BLaER1 treated with 17β-estradiol and CSF1 and Interleukin-3, amounts not matched to agents 10 nM and 100 nM (cell line): ENCODE data around the gene PIEZO1.

Experiments used
- H3K27ac ChIP-seq, 11 experiments: shearing (Covaris generic); formaldehyde crosslinking; 2 replicates each; pipeline ENCODE4 v1.8.1; 2022
- H3K27me3 ChIP-seq, 11 experiments: shearing (Covaris generic); formaldehyde crosslinking; 2 replicates each; pipeline ENCODE4 v1.8.1; 2022
- H3K36me3 ChIP-seq, 11 experiments: shearing (Covaris generic); formaldehyde crosslinking; 2 replicates each; pipeline ENCODE4 v1.8.1; 2022
- H3K4me1 ChIP-seq, 10 experiments: shearing (Covaris generic); formaldehyde crosslinking; 2 replicates each; pipeline ENCODE4 v1.8.1; 2022
- H3K4me2 ChIP-seq, 11 experiments: shearing (Covaris generic); formaldehyde crosslinking; 2 replicates each; pipeline ENCODE4 v1.8.1; 2022
- H3K4me3 ChIP-seq, 10 experiments: shearing (Covaris generic); formaldehyde crosslinking; 2 replicates each; pipeline ENCODE4 v1.8.1; 2022
- H3K9ac ChIP-seq, 11 experiments: shearing (Covaris generic); formaldehyde crosslinking; 2 replicates each; pipeline ENCODE4 v1.8.1; 2022
- H3K9me3 ChIP-seq, 11 experiments: shearing (Covaris generic); formaldehyde crosslinking; replicated peaks in 1 of 11; 2 replicates each; pipeline ENCODE4 v1.8.1; 2022
- H4K20me1 ChIP-seq, 11 experiments: shearing (Covaris generic); formaldehyde crosslinking; 2 replicates each; pipeline ENCODE4 v1.8.1; 2022
- Cebpa-rat ChIP-seq, 11 experiments: shearing (Covaris generic); IDR thresholded peaks; 2 replicates each; pipeline ENCODE4 v1.8.1; 2022

The PIEZO1 gene

GRCh38 chr16:88701581-88702370 is 83.2 kb downstream of the PIEZO1 start:
- Histone ChIP-seq H3K4me1 (peaks cover 81 to 89% (median 84%) of the 10 kb centered on the region in 10 experiments), H3K36me3 (peaks cover 6 to 50% (median 36%) of the 10 kb centered on the region in 11 experiments; a peak in 21 of 22 replicates), H3K9me3 (no peaks in the 10 kb centered on the region), H3K4me2 (peak overlapping the region; percentile 96 to 100 (median 99)), H3K9ac (peak overlapping the region; percentile 75 to 95 (median 89)), H3K27ac (peak overlapping the region; percentile 60 to 97 (median 93)), H3K27me3 (peaks cover 0 to 26% (median 19%) of the 10 kb centered on the region in 11 experiments; a peak in 13 of 22 replicates), H4K20me1 (peaks cover 6 to 45% (median 21%) of the 10 kb centered on the region in 11 experiments; a peak in 15 of 22 replicates), H3K4me3 (peak overlapping the region; percentile 43 to 99 (median 94))
- no peak for TF ChIP-seq Cebpa-rat (IDR thresholded peaks at IDR 0.05)

- H3K36me3 ChIP-seq: peaks cover 6 to 60% (median 44%) of the 10 kb centered on the region in 11 experiments; a peak in 21 of 22 replicates
- H3K4me1 ChIP-seq: peaks cover 83 to 92% (median 88%) of the 10 kb centered on the region in 10 experiments
- H4K20me1 ChIP-seq: peaks cover 6 to 40% (median 28%) of the 10 kb centered on the region in 11 experiments; a peak in 15 of 22 replicates
- H3K27me3 ChIP-seq: peaks cover 0 to 22% (median 16%) of the 10 kb centered on the region in 11 experiments; a peak in 13 of 22 replicates
- peak overlapping the region; percentile 96 to 100 (median 99) for H3K4me2 ChIP-seq
- no peaks in the 10 kb centered on the region for H3K9me3 ChIP-seq
- peak overlapping the region; percentile 75 to 95 (median 89) for H3K9ac ChIP-seq
- TF ChIP-seq Cebpa-rat (IDR thresholded peaks at IDR 0.05): peak; percentile 17 to 76 (median 72); a peak in 16 of 22 replicates
- peak overlapping the region; percentile 60 to 97 (median 93) for H3K27ac ChIP-seq
- H3K4me3 ChIP-seq: peak overlapping the region; percentile 43 to 99 (median 94)
Observed at GRCh38 chr16:88700636-88701482, 84.2 kb downstream of the PIEZO1 start.

GRCh38 chr16:88700322-88700635 is 84.7 kb downstream of the PIEZO1 start:
- Histone ChIP-seq H4K20me1 (peaks cover 6 to 44% (median 28%) of the 10 kb centered on the region in 11 experiments; a peak in 14 of 22 replicates), H3K27ac (peak overlapping the region in 10 of 11 experiments; percentile 85 to 97 (median 94); a peak in 20 of 22 replicates), H3K4me3 (peak overlapping the region; percentile 31 to 99 (median 94); a peak in 19 of 20 replicates), H3K4me1 (peaks cover 80 to 98% (median 87%) of the 10 kb centered on the region in 10 experiments), H3K36me3 (peaks cover 6 to 65% (median 46%) of the 10 kb centered on the region in 11 experiments; a peak in 21 of 22 replicates), H3K4me2 (peak overlapping the region; percentile 96 to 100 (median 99)), H3K9me3 (no peaks in the 10 kb centered on the region), H3K27me3 (peaks cover 0 to 17% (median 11%) of the 10 kb centered on the region in 11 experiments; a peak in 12 of 22 replicates), H3K9ac (peak overlapping the region in 10 of 11 experiments; percentile 59 to 92 (median 86); a peak in 20 of 22 replicates)
- no peak for TF ChIP-seq Cebpa-rat (IDR thresholded peaks at IDR 0.05)

GRCh38 chr16:88699180-88699579 is 85.8 kb downstream of the PIEZO1 start:
- Histone ChIP-seq H3K27ac (peak overlapping the region in 10 of 11 experiments; percentile 29 to 97 (median 94); a peak in 15 of 22 replicates), H3K9me3 (no peaks in the 10 kb centered on the region), H4K20me1 (peaks cover 6 to 46% (median 17%) of the 10 kb centered on the region in 11 experiments; a peak in 14 of 22 replicates), H3K36me3 (peaks cover 6 to 68% (median 46%) of the 10 kb centered on the region in 11 experiments; a peak in 21 of 22 replicates), H3K4me3 (peak overlapping the region in 7 of 10 experiments; percentile 9 to 98 (median 94); a peak in 10 of 20 replicates), H3K4me2 (peak overlapping the region; percentile 96 to 100 (median 99)), H3K4me1 (peaks cover 69 to 98% (median 81%) of the 10 kb centered on the region in 10 experiments), H3K27me3 (peaks cover 0 to 6% (median under 1%) of the 10 kb centered on the region in 11 experiments; a peak in 8 of 22 replicates), H3K9ac (peak overlapping the region; percentile 6 to 92 (median 86); a peak in 21 of 22 replicates)
- TF ChIP-seq Cebpa-rat (IDR thresholded peaks at IDR 0.05): no peak

- TF ChIP-seq Cebpa-rat (IDR thresholded peaks at IDR 0.05): no peak
- Histone ChIP-seq H3K4me3 (peak overlapping the region in 7 of 10 experiments; percentile 9 to 98 (median 94); a peak in 9 of 20 replicates), H3K27ac (peak overlapping the region in 10 of 11 experiments; percentile 8 to 97 (median 94); a peak in 16 of 22 replicates), H3K9ac (peak overlapping the region; percentile 6 to 92 (median 86); a peak in 21 of 22 replicates), H3K27me3 (peaks cover 0 to under 1% (median 0%) of the 10 kb centered on the region in 11 experiments; a peak in 1 of 22 replicates), H3K36me3 (peaks cover 6 to 68% (median 46%) of the 10 kb centered on the region in 11 experiments; a peak in 21 of 22 replicates), H3K9me3 (no peaks in the 10 kb centered on the region), H4K20me1 (peaks cover 6 to 46% (median 16%) of the 10 kb centered on the region in 11 experiments; a peak in 14 of 22 replicates), H3K4me2 (peak overlapping the region; percentile 96 to 100 (median 99)), H3K4me1 (peaks cover 66 to 98% (median 80%) of the 10 kb centered on the region in 10 experiments)
Observed at GRCh38 chr16:88698646-88699045, 86.4 kb downstream of the PIEZO1 start.

GRCh38 chr16:88697831-88698615 is 87.0 kb downstream of the PIEZO1 start:
- peak overlapping the region in 6 of 10 experiments; percentile 18 to 98 (median 94); a peak in 8 of 20 replicates for H3K4me3 ChIP-seq
- H3K36me3 ChIP-seq: peaks cover 6 to 68% (median 46%) of the 10 kb centered on the region in 11 experiments; a peak in 21 of 22 replicates
- H3K4me2 ChIP-seq: peak overlapping the region; percentile 96 to 100 (median 99)
- TF ChIP-seq Cebpa-rat (IDR thresholded peaks at IDR 0.05): no peak
- H3K27ac ChIP-seq: peak overlapping the region in 10 of 11 experiments; percentile 8 to 97 (median 94); a peak in 16 of 22 replicates
- no peaks in the 10 kb centered on the region for H3K9me3 ChIP-seq
- H3K9ac ChIP-seq: peak overlapping the region; percentile 6 to 92 (median 86); a peak in 20 of 22 replicates
- H3K27me3 ChIP-seq: no peaks in the 10 kb centered on the region
- H3K4me1 ChIP-seq: peaks cover 63 to 99% (median 80%) of the 10 kb centered on the region in 10 experiments
- H4K20me1 ChIP-seq: peaks cover 6 to 46% (median 15%) of the 10 kb centered on the region in 11 experiments; a peak in 14 of 22 replicates

GRCh38 chr16:88697116-88697830 is 87.7 kb downstream of the PIEZO1 start:
- H3K27me3 ChIP-seq: no peaks in the 10 kb centered on the region
- peaks cover 6 to 46% (median 15%) of the 10 kb centered on the region in 11 experiments; a peak in 14 of 22 replicates for H4K20me1 ChIP-seq
- peak overlapping the region; percentile 96 to 100 (median 99) for H3K4me2 ChIP-seq
- H3K27ac ChIP-seq: peak overlapping the region in 3 of 11 experiments; percentile 96 to 97 (median 96); a peak in 4 of 22 replicates
- TF ChIP-seq Cebpa-rat (IDR thresholded peaks at IDR 0.05): no peak
- peak overlapping the region in 7 of 11 experiments; percentile 10 to 92 (median 86); a peak in 10 of 22 replicates for H3K9ac ChIP-seq
- peaks cover 63 to 99% (median 80%) of the 10 kb centered on the region in 10 experiments for H3K4me1 ChIP-seq
- no peaks in the 10 kb centered on the region for H3K9me3 ChIP-seq
- peaks cover 6 to 64% (median 46%) of the 10 kb centered on the region in 11 experiments; a peak in 21 of 22 replicates for H3K36me3 ChIP-seq
- H3K4me3 ChIP-seq: peak overlapping the region in 1 of 10 experiments; percentile 95; a peak in 3 of 20 replicates
